HG02938 (cell line): ENCODE results near the gene TFEB.
A peak's percentile ranks its signal among the peaks of the same experiment; 100 is the strongest.

Source experiments
- ATAC-seq: cut with Tn5 transposase; IDR thresholded peaks from one replicate; pipeline ENCODE4 v1.9.1; 2021; ENCODE audit warnings: mild to moderate bottlenecking, moderate library complexity; ENCODE audit not compliant: unreplicated experiment

The TFEB gene

GRCh38 chr6:41707565-41708200, 27.7 kb downstream of the TFEB start:
- no peak for ATAC-seq

DNA sequence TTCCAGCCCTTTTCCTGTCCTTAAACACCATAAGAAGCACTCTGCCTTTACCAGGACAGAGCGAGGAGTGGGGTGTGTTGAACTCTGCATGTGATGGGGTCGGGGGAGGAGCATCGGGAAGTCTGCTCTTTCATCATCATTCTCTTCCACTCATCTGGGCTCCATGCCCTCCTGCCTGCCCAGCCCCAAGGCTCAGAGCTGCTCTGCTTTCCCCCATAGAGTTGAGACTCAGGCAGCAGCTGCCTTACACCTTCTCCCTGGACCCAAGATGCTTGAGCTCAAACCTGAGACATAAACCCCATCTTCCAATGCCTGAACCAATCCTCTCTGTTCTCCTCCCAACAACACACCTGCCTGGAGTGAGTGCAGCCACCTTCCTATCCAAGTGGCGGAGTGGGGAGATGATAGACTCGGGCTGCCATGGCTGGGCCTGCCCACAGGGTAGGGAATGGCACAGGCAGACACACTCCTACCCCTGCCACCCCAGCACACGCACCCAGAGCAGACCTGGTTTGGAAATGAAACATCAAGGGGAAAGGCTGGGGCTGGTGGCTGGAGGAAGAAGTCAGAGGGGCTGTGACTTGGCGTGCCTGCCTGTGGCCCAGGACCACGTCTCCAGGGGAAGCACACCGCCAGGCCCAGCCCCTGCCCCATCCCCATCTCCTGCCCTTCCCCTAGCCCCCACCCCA, 28.4 kb downstream of the TFEB start:
- no peak for ATAC-seq

- ATAC-seq, result peak; percentile 79
Observed at GRCh38 chr6:41705996-41706835, 29.2 kb downstream of the TFEB start.

- ATAC-seq, result no peak
Observed at GRCh38 chr6:41705311-41705995, 30.0 kb downstream of the TFEB start.

- no peak for ATAC-seq
Observed at GRCh38 chr6:41704656-41705310, 30.6 kb downstream of the TFEB start.

DNA sequence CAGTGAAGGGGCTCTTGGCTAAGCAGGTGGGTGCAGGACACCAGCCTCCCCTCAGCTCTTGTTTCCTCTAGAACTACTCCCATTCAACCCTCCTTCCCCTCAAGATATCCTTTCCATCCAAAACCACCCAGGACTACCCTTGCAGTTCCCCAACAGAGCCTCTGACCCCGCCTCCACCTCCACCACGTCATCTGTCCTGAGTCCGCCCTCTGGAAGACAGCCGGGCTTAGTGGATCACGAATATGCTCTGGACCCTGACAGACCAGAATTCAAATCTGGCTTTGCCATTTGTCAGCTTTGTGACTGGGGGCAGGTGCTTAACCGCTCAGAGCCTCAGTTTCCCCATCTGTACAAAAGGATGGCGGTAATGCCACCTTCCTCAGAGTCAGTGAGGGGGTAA, 31.4 kb downstream of the TFEB start:
- no peak for ATAC-seq

GRCh38 chr6:41702771-41703494, 32.5 kb downstream of the TFEB start:
- no peak for ATAC-seq

DNA sequence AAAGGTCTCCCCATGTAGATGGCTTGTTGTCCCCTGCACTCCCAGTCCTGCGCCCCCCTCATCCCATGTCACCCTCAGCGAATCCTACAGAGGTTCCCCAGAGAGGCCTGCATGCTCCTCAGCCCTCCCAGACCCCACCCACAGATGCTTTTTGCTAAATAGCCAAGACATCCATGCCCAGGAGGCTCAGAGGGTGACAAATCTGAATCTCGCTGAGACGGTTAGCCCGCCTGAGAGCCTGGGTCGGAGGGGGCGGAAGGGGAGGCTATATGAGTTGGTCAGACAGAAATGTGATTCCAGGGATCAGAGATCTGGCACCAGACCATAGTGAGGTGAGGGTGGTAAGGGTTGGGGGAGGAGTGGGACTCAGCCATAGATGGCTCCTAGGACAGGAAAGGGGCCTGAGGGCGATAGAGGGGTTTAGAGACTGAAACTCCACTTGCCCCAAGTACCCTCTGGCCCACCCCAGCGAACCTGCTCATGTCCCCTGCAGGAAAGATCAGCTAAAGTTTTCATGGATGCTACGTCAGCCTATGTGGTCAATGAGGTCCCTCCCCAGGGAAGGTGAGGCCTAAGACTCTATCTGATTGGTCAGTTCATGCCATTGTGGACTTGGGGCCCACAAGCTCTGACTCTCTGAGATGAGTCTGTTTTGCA, 33.2 kb downstream of the TFEB start:
- ATAC-seq, result no peak

GRCh38 chr6:41700463-41701347, 34.7 kb downstream of the TFEB start:
- ATAC-seq, result no peak

DNA sequence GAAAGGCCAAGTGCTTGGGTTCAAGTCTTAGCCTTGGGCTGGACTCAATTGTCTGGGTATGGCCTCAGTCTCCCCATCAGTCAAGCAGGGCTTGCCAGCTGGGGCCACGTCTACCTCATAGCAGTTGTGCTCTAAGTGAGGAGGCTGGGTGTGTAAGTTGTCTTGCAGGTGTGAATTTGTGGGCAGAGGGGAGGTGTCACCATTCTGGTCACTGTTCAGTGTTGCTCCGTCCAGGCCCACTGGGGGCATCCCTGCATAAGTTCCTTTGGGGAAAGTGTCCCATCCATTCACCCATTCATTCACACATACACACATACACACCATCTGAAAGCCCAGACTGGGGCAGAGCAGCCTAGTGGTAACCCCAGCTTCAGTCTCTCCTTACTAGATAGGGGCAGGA, 36.3 kb downstream of the TFEB start:
- no peak for ATAC-seq

- ATAC-seq, result no peak
Observed at GRCh38 chr6:41697861-41698781, 37.3 kb downstream of the TFEB start.

DNA sequence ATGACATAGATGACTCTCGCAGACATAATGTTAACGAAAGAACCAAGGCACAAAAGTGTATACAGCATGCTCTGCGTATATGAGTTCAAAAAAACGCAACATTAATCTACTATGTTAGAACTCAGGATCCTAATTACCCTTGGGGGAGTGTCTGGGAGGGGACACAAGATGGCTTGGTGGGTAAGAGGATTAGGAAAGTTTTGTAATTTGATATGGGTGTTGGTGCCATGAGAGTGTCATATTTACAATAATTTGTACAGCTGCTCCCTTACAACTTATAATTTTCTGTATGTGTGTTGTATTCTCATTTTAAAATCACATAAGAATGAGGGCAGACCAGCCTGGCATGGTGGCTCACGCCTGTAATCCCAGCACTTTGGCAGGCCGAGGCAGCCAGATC, 38.6 kb downstream of the TFEB start:
- no peak for ATAC-seq

GRCh38 chr6:41695825-41696224, 39.6 kb downstream of the TFEB start:
- no peak for ATAC-seq

GRCh38 chr6:41694815-41695526, 40.4 kb downstream of the TFEB start:
- ATAC-seq, result no peak

GRCh38 chr6:41693281-41694240, 41.8 kb downstream of the TFEB start:
- ATAC-seq, result no peak

DNA sequence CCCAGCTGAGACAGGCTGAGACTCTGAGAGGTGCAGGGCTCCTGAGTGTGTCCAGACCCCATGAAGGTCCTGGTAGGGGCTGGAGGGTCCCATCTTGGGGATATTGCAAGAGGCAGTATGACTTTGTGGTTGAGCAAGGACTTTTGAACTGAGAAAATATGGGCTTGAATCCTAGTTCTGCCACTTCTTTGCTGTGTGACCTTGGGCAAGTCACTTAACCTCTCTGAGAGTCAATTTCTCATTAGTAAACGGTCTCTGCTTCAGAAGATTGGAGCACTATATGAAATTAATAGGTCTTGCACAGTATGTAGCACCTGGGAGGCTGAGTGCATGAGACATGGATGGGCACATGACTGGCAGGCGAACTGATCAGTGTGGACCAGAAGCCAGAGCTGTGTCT, 42.7 kb downstream of the TFEB start:
- no peak for ATAC-seq
